ENCODE measurements around the gene FAM124A.

Gene FAM124A

DNA sequence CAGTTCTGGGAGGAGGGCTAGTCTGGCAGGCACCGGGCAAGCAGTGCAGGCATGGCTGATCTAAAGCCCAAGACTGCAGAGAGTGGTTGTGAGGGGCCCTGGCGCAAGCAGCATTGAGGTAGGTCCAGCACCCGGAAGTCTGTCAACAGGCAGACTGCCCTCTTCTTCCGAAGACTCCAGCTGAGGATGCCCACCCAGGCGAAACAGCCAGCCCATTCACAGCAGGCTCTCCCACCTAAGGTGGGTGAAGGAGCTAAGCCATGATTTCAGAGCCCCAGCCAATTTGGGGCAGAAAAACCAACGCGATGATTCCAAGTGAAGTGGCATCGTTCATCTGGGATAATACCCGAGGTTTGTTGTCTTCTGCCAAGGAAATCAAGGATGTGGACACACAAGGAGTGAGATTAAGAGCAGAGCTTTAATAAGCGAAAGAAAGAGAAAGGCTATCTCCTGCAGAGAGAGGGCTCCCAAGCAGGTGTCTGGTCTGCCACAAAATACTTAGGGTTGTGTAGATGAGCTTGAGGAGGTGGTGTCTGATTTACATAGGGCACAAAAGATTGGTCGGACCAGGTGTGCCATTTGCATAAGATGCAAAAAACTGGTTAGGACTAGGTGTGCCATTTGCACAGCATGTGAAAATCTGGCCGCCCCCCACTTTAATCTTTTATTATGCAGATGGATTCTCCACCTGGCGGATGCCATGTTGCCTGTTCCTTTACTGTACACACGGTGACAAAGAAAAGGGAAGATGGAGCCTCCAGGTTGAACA lies 22.6 kb downstream of the FAM124A start:
- DNase-seq = no peak

DNA sequence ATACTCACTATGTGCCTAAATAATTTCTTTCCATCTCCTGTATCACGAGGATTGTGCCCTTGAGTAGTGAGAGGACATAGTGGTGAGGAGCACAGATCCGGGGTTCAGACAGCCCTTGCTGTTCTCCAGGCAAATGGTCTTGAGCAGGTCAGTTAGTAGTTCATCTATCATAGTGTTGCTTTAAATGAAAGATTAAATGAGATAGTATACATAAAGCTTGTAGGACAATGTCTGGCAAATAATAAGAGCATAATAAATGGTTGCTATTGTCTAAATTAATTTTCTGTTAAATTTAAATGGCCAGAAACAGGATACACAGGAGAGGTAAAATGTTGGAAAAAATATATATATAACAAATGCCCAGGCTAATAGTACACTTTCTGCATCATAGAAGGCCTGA lies 23.4 kb downstream of the FAM124A start:
- DNase-seq = no peak

DNA sequence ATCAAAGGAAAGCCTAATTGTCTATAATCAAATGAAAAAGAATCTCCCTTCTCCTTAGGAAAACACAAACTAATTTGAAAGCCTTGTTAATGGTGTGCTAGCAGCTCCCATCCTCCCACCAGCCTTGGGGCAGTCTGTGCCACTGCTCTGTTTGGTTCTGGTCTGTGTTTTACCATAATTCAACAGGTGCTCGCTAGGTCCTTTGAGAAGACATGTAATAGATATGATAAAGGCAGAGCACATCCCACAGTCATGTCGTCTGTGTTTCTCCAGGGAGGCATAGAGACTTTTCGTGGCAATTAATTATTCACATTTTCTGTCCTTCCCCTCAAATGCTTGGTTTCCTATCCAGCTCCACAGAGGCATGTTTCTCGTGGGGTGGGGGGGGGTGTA lies 23.8 kb downstream of the FAM124A start:
- DNase-seq = no peak

DNA sequence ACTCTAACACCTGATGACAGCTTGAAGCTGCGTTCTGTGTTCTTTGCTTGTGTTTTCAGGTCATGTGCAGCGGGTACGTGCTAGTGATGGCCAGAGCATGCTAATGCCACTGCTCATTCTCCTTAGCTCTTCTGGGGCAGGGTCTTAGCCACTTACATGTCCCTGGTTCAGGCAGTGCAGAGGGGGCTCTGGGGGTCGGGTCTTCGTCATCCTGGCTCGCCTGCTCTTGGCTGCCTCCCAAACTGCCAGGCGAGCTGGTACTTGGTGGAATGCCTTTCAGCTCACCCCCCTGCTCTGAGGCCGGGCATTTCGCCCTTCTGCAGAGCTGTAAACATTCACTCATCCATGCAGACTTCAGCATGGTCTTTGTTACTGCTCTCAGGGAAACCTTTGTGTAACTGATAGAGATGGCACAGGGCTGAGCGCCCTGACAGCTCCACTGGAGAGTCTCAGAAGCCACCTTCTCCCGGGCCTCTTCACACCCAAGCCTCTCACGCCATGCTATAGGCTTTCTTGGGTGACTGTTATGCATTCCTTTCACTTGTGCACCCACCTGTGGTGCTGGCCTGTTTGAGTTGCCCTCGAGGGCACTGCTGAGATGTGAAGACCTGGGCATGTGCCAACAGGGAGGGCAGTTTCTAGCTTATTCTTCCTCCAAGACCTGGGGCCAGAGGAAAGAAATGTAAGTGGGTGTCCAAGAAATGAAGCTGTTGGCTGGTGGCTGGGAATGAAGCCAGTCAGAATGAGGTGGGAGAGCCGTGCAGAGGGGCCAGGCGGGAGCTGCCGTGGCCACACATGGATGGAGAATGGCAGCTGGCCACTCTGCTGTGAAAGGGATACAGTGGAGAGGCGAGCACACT lies 24.4 kb downstream of the FAM124A start:
- peak; percentile 73 for DNase-seq

DNA sequence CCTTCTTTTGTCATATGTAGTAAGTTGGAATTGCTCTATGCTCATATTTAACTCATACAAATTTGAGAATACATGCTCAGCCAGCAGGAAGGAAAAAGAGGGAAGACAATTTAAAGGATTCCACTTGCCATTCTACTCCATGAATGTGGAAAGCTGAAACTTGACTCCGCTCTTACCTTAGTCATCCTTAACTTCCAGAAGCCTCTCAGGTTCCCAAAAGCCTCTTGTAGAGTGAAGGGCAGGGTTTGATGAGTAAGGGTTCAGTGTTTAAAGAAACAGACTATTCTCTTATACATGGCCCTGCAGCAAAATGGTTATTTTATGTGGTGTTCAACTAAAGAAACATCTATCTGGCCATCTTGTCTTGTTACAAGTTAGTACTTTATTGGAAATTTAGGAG lies 27.1 kb downstream of the FAM124A start:
- DNase-seq = no peak

DNA sequence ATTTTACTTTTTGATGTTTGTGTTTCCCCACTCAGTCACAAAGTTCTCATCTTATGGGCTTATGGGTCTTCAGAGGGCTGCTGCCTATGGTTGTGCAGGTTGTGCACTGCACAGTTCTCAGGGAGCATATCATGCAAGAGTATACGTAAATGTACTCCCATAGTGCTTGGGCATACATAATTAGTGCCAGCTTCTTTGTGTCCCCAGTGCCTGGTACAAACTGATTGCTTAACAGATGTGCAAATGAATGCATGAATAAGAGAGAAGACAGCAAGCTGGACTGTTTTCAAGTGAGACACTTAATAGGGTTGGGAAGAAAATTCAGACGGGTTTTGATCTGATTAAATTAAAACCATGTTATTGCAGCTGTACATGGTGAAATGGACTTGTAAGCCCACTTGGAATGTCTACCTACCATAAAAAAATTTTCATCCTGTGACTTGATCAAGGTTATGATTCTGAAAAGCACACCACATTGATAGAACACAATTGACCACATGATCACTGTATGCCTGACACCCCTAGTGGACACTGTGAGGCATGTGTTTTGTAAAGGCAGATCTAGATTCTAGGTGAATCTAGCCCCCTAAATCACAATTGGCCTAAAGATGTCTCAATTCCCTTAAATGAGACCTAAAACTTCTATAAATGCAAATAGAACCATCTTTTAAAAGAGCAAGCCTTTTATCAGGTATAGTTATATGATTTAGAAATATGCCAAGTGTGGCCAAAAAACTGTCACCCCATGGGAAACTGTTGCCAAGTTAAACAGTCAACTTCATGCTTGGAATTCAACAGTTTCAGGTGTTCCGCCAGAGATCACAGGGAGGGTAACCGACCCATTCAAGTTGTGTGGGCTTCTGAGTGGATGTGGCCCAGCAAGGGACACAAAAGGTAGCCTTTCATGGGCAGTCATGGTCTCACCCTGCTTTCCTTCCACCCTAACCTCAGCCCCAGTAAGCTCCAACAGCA lies 27.9 kb downstream of the FAM124A start:
- no peak for DNase-seq

DNA sequence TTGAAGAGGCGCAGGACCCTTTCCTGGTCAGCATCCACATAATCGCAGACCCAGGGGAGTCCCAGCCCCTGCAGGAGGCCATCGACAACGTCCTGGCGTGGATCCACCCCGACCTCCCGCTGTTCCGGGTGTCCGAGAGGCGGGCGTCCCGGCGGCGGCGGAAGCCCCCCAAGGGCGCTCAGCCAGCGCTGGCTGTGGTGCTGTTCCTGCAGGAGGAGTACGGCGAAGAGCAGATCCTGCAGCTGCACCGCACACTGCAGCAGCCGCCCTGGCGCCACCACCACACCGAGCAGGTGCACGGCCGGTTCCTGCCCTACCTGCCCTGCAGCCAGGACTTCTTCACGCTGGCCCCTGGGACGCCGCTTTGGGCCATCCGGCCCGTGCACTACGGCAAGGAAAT lies 29.3 kb downstream of the FAM124A start:
- DNase-seq = no peak

DNA sequence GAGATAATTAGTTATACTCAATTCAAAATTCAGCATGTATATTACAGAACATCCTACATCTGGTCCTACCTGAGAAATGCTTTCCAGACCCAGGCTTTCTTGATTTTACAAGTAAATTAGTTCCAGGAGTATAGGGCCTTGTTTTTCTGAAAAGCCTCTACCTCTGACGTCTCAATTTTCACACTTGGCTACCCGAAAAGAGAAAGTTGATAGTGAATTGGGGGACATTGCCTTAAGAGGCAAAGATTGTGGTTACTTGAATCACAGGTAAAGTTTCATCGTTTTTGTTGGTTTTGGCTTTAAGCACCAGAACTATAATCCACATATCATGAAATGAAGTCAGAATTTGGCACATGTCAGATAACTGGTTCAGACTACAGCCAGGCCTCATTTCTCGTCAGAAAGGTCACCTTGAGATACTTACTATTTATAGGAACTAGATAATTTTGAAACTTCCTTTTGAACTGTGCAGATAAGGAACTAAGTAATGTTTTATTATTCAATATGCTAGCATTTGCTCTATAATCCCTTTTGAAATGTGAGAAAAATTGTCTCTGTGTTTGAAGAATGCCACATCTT lies 30.8 kb downstream of the FAM124A start:
- no peak for DNase-seq

DNA sequence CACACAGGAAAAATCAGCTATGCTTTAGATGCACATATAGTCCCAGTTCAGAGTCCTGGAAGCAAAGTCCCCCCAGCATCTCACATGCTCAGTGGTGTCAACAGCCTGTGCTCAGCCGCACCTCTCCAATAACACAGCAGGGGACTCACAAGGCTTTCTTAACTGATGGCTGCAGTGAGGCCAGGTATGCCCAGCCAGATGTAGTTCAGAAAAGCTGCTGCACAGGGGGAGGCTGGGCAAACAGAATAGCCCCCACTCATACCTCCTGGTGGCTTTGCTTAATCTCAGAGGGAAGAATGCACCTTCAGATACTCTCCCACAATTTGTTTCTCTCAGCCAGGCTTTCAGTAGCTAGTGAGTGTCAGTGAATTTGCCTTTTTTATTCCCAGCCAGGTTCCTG lies 33.4 kb downstream of the FAM124A start:
- DNase-seq = no peak

DNA sequence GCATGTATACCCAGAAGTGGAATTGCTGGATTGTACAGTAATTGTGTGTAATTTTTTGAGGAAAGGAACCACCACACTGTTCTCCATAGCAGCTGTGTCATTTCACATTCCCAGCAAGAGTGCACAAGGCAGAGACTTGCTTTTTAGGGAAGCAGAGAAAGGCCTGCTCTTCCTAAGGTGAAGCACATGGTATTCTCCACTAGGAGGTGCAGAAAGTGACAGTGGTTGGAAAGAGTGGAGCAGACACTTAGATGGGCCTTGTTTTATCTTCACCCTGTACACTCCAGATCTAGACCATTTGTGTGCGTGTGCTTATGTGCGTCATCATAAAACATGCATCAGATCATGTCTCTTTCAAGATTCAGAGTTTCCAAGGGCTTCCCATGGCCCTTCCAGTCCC lies 35.0 kb downstream of the FAM124A start:
- no peak for DNase-seq

DNA sequence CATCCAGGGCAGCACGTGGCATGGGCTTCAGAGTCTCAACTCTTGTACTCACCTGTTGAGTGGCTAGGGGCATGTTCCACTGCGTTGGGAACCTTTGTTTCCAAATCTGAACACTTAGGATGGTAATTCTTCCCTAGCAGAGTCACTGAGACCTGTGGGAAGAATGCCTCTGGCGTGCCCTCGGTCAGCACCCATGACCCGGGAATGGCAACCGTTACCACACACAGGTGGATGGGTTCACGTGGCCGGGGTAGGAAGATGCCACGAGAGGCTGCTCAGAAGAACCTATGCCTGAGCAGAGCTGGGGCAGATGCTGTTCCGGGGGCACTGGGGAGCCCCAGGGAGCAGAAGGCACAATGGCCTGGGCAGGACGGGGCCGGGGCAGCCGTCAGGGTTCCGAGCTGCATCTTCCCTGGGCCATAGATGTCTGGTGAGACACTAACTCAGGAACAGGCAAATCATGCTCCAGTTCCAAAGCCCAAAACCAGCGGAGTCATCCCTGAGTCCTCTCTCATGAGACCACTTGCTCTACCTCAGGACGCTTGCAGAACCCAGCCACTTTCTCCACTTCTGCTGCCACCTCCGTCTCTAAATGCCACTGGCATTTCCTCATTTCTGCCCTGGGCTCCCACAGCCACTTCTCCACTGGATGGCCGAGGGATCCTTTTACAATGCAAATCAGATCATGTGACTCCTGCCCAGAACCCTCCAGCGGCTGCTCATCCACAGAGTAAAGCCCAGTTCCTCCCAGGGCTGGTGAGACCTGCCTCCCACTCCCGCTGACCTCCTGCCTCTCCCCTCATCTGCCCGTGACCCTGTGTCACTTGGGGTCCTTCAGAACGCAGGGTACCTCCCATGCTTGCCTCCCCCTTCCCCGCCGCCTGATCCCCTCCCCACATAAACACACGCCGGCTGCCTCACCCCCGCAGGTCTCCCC lies 36.7 kb downstream of the FAM124A start:
- DNase-seq = no peak

DNA sequence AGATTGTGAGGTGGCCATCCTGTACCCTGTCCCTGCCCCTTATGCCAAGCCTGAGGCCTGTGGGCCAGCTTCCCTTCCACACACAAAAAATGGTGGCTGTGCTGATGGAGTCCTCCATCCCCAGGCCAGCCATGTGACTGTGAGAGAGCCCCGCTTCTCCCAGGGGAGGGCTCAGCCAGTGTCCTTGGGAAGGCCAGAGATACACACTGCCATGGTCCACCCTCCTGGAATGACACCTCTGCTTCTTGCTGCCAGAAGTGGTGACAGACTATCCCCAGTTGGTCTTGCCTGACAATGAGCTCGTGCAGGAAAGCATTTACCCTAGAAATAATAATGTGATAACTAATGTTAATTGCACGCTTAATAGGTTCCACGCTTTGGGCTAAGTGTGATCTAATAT lies 38.0 kb downstream of the FAM124A start:
- no peak for DNase-seq

DNA sequence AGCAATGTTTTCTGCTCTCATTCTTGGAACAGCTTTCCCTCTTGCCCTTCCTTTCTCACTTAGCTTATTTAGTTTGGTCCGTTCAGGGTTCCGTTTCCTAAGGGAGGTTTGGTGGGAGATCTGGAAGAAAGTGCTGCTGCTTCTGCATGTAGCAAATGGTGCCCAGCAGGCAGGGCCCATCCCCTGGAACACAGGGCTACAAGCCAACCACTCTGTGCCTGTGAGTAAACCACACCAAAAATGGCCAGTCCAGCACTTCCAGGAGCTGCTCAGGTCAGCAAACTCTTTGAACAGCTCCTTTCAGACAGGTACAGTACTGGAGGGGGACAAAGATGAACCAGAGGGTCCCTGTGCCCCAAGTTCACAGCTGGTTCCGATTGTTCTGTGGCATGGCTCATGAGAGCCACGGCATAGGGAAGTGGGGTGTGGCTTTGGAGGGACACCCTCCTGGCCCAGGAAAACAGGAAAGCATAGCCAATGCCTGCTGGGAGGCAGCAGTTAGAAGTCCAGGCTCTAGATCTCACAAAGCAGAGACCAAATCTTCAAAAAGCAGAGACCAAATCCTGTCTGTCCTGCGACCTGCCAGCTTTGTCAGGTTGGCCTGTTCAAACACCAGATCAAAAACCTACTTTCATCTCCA lies 39.5 kb downstream of the FAM124A start:
- DNase-seq = no peak

DNA sequence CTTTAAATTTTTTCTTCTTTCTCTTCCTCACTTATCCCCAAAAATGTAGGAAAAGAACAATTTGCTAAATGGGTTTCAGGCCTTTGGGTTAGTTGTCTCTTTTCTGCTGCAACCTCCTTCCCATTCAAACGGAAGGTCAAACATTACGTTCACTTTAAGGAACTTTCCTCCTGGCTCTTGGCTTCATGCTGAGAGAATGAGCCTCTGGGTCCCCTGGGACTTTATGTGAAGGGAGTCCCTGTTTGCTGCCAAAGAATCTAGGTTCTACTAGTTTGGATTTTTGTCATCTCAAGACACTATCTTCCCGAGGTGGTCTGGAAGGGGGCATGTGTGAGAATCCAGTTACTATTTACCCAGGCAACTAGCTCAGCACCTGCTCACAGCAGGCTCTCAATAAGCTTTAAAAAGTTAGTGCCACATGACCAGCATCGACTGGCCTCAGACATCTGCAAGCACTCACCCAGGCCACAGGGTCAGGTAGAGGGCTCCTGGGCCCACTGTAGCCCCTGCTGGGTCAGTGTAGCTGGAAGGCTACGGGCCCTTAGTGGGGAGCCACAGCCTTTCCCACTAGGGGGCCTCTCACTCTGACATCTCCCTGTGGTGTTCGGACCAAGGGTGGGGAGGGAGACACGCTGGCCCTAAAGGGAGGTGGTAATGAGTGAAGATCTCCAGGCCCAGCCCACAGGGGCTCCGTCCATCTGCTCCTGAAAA lies 40.5 kb downstream of the FAM124A start:
- DNase-seq = no peak

DNA sequence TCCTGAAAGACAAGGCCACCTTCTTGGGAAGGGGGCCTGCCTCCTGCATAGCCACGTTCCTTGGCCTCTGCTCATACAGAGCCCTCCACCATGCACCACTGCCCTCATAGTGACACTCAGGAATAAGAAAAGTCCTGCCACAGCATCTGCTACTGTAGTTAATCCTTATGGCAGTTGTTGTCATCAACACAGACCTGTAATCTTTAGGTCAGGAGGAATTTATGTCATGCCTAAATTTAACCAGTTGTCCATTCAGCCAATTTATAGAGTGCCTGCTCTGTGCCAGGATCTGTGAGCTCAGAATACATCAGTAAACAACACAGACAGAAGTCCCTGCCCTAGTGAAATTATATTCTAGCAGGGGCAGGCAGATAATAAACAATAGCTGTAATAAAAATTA lies 44.4 kb downstream of the FAM124A start:
- no peak for DNase-seq

DNA sequence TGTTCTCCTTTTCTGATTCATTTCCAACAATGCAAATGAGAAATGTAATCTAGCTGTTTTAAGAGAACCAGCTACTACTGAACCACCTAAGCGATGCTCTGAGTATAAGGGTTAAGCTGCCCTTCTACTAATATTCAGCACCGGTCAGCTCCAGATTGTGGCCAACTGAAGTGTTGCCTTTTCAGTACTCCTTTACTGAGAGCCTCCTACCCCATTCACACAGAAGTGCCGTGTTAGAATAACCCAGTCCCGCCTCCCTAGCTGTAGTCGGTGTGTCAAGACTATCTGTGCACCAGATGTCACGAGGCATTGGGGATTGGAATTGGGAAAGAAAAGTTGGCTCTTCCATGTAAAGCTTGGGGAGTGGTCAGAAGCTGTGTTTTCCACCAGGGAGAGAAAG lies 45.4 kb downstream of the FAM124A start:
- DNase-seq = no peak

DNA sequence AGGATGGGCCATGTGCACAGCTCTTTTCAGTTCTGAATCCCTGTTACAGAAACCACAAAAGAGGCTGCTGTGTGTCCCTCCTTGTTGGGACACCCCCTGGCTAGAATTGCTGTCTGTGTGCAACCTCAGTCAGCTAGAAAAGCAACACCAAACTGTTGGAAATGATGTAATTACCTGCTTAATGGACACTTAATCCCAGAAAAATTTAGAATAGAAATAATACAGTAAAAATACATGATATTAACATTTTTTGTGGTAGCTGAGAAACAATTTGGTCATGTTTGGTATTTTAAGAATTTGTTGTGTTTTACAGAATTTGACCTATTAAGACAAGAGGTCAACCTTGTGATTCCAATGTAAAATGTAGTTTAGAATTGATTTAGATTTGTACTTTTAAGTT lies 46.8 kb downstream of the FAM124A start:
- no peak for DNase-seq

DNA sequence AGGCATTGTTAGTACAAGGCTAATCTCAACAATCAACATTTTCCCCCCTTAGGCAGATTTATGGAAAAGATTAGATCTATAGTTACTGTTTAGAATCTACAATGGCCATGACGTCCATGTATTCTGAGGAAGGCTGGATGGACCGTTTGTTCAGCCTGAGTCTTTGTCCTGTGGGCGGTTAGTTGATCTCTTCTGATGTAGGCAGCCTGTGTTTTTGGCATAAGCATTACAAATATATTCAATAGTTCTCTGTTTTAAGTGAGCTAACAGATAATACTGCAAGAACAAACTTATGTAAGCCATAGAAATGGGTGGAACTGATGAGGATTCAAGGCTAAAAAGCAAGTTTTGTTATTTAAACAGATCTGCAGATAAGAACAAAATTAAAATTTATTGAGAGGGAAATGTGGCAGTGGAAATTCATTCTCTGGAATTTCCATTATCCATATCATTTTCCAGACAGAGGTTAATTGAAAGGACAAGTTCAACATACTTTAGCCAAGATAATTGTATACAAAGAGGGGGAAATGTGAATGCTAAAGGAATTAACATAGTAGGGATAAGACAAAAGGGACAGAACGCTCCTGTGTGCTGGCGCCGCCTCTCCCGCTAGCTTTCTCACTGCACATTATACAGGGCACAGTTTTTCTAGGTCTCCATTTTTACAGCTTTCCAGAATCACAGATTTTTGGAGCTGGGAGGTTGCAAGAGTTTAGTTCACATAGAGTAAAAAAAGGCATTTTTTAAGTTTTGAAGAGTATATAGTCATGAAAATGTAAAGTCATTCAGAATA lies 48.6 kb downstream of the FAM124A start:
- DNase-seq = no peak

DNA sequence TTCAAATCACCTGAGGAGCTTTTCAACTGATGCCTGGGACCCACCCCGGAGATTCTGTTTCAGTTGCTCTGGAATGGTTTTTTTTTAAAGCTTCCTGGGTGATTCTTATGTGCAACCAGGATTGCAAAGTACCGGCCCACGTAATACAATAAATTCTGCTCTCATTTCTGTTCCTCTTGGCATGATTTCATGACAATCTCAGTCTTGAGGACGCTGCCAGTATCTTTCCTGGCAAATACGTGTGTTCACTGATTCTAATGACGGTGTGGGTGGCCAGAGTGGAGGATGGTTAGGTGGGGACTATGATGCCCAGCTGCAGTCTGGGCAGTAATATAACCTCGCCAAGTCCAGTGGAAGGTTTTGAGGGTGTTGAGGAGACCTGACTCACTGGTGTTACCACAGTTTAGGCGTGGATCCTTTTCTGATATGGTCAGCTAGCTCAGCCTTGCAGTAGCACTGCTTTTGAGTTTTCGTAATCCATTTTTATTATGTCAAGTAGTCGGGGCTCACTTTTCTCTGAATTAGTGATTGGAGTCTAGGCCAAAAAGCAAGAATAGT lies 49.4 kb downstream of the FAM124A start:
- DNase-seq = no peak
